Measurements from ENCODE around the gene HLTF.

DNA sequence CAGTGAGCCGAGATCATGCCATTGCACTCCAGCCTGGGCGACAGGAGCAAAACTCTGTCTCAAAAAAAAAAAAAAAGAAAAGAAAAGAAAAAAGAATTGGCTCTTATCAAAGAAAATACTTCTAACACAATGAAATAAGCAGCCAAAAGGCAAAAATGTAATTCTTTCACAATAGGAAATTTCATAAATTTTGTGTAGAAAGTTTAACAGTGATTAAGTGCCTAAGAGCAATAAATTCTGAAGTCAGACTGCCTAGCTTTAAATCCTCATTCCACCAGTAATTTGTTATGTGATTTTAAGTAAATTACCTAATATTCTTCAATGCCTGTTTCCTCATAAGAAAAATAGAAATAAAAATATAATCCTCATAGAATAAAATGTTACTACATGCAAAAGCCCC is 24.6 kb downstream of the HLTF start:
- TF ChIP-seq, protein P1, sequence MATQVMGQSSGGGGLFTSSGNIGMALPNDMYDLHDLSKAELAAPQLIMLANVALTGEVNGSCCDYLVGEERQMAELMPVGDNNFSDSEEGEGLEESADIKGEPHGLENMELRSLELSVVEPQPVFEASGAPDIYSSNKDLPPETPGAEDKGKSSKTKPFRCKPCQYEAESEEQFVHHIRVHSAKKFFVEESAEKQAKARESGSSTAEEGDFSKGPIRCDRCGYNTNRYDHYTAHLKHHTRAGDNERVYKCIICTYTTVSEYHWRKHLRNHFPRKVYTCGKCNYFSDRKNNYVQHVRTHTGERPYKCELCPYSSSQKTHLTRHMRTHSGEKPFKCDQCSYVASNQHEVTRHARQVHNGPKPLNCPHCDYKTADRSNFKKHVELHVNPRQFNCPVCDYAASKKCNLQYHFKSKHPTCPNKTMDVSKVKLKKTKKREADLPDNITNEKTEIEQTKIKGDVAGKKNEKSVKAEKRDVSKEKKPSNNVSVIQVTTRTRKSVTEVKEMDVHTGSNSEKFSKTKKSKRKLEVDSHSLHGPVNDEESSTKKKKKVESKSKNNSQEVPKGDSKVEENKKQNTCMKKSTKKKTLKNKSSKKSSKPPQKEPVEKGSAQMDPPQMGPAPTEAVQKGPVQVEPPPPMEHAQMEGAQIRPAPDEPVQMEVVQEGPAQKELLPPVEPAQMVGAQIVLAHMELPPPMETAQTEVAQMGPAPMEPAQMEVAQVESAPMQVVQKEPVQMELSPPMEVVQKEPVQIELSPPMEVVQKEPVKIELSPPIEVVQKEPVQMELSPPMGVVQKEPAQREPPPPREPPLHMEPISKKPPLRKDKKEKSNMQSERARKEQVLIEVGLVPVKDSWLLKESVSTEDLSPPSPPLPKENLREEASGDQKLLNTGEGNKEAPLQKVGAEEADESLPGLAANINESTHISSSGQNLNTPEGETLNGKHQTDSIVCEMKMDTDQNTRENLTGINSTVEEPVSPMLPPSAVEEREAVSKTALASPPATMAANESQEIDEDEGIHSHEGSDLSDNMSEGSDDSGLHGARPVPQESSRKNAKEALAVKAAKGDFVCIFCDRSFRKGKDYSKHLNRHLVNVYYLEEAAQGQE (IDR thresholded peaks at IDR 0.05; ENCODE audit: insufficient read depth in 1 of 2, low read depth in 2 of 2, low read length in 2 of 2) = no peak
- TF ChIP-seq POLR2AphosphoS5 (IDR thresholded peaks at IDR 0.05; ENCODE audit: low read depth, low read length) (no peak), TAF1 (IDR thresholded peaks at IDR 0.05; ENCODE audit: borderline replicate concordance, insufficient read depth, low read length) (no peak), SIN3A (IDR thresholded peaks at IDR 0.05; ENCODE audit: borderline replicate concordance, insufficient read depth, low read length) (no peak), FOXP2 (optimal IDR thresholded peaks at IDR 0.05; ENCODE audit: borderline replicate concordance, extremely low read depth, extremely low read length, insufficient read depth) (no peak)
